Loucy (cell line): Measurements from ENCODE around the gene SNX8.

Source experiments
- H2AFZ ChIP-seq: fragments of 200-600 bp; sonication (generic); 2 replicates; pipeline ENCODE4 v1.6.0; 2016; ENCODE audit warnings: antibody characterized with exemption, mild to moderate bottlenecking, low read length, moderate library complexity
- H3F3A ChIP-seq: fragments of 200-600 bp; 2 replicates; pipeline ENCODE4 v1.6.0; 2016; ENCODE audit warnings: antibody characterized with exemption, low read depth, mild to moderate bottlenecking
- H3K27me3 ChIP-seq: fragments of 200-600 bp; sonication (generic); 2 replicates; pipeline ENCODE4 v1.6.1; 2014; ENCODE audit warnings: low read length, mild to moderate bottlenecking; ENCODE audit not compliant: insufficient read depth, poor library complexity, severe bottlenecking
- H3K36me3 ChIP-seq: fragments of 200-600 bp; sonication (generic); 2 replicates; pipeline ENCODE4 v1.6.1; 2016; ENCODE audit warnings: low read length; ENCODE audit not compliant: insufficient read depth
- H3K4me1 ChIP-seq: fragments of 200-600 bp; sonication (generic); 2 replicates; pipeline ENCODE4 v1.5.1; 2014; ENCODE audit warnings: low read length, mild to moderate bottlenecking; ENCODE audit not compliant: insufficient read depth, poor library complexity, severe bottlenecking
- H3K4me2 ChIP-seq: fragments of 200-600 bp; sonication (generic); 2 replicates; pipeline ENCODE4 v1.6.0; 2014; ENCODE audit warnings: antibody characterized with exemption, low read length, low read depth, mild to moderate bottlenecking; ENCODE audit not compliant: poor library complexity, severe bottlenecking
- H3K4me3 ChIP-seq: fragments of 200-600 bp; sonication (generic); 2 replicates; pipeline ENCODE4 v1.5.1; 2014; ENCODE audit warnings: low read length, mild to moderate bottlenecking, mixed read lengths; ENCODE audit not compliant: poor library complexity, severe bottlenecking
- H3K79me2 ChIP-seq: fragments of 200-600 bp; sonication (generic); 2 replicates; pipeline ENCODE4 v1.6.1; 2014; ENCODE audit warnings: low read length; ENCODE audit not compliant: insufficient read depth
- H3K9ac ChIP-seq: fragments of 200-600 bp; sonication (generic); 2 replicates; pipeline ENCODE4 v1.6.0; 2014; ENCODE audit warnings: mild to moderate bottlenecking, low read depth, low read length, moderate library complexity; ENCODE audit not compliant: poor library complexity, severe bottlenecking
- H3K9me2 ChIP-seq: fragments of 200-600 bp; sonication (generic); replicated peaks from 2 replicates; pipeline ENCODE4 v1.6.1; 2016; ENCODE audit warnings: low read depth, low read length, mixed read lengths
- H3K9me3 ChIP-seq: fragments of 200-600 bp; sonication (generic); 2 replicates; pipeline ENCODE4 v1.6.1; 2014; ENCODE audit warnings: mild to moderate bottlenecking, antibody characterized with exemption, low read length, low read depth; ENCODE audit not compliant: insufficient read depth
- H4K20me1 ChIP-seq: fragments of 200-600 bp; sonication (generic); 2 replicates; pipeline ENCODE4 v1.6.0; 2014; ENCODE audit warnings: antibody characterized with exemption, low read length, mild to moderate bottlenecking; ENCODE audit not compliant: insufficient read depth, poor library complexity, severe bottlenecking
- EZH2phosphoT487 ChIP-seq: fragments of 200-600 bp; IDR thresholded peaks from 2 replicates; pipeline ENCODE4 v1.6.1; 2018; ENCODE audit warnings: antibody characterized with exemption, mild to moderate bottlenecking, moderate library complexity, borderline replicate concordance
- TF ChIP-seq, protein P1 (sequence below): fragments of 200-600 bp; sonication (generic); conservative IDR thresholded peaks from 2 replicates; pipeline ENCODE4 v1.5.1; 2014; ENCODE audit warnings: mild to moderate bottlenecking, antibody characterized with exemption, low read length

SNX8 gene

DNA sequence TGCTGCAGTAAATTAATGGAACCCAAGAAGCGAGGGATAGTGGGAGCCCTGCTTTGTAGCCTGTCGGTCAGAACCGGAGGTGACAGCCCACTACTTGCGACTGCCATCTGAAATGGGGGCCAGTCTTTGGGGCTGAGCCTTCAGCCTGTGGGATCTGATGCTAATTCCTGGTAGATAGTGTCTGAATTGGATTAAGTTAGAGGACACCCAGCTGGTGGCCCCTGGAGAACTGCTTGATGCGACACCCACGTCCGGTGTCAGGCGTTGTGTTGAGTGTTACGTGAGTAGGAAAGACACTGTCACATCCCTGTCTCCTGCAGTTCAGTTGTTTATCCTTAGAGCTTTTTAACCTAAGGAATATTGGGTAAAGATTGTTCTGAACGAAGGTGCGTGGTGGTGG is 45.4 kb upstream of the SNX8 start:
- Histone ChIP-seq H4K20me1 (peaks cover 67% of the 10 kb centered on the region), H3K4me2 (peak overlapping the region; percentile 98), H3K27me3 (no peaks in the 10 kb centered on the region), H3K9ac (no peak overlapping the region), H3K4me1 (peaks cover 40% of the 10 kb centered on the region), H3F3A (no peaks in the 10 kb centered on the region; the same call in 1 of the 2 replicates), H3K36me3 (peaks cover 51% of the 10 kb centered on the region; the same call in 1 of the 2 replicates), H3K9me3 (no peaks in the 10 kb centered on the region), H3K4me3 (peak overlapping the region; percentile 22), H3K9me2 (no peaks in the 10 kb centered on the region), H3K79me2 (peaks cover 75% of the 10 kb centered on the region), H2AFZ (no peak overlapping the region)
- no peak for TF ChIP-seq EZH2phosphoT487
- TF ChIP-seq, protein P1, sequence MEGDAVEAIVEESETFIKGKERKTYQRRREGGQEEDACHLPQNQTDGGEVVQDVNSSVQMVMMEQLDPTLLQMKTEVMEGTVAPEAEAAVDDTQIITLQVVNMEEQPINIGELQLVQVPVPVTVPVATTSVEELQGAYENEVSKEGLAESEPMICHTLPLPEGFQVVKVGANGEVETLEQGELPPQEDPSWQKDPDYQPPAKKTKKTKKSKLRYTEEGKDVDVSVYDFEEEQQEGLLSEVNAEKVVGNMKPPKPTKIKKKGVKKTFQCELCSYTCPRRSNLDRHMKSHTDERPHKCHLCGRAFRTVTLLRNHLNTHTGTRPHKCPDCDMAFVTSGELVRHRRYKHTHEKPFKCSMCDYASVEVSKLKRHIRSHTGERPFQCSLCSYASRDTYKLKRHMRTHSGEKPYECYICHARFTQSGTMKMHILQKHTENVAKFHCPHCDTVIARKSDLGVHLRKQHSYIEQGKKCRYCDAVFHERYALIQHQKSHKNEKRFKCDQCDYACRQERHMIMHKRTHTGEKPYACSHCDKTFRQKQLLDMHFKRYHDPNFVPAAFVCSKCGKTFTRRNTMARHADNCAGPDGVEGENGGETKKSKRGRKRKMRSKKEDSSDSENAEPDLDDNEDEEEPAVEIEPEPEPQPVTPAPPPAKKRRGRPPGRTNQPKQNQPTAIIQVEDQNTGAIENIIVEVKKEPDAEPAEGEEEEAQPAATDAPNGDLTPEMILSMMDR = no peak

DNA sequence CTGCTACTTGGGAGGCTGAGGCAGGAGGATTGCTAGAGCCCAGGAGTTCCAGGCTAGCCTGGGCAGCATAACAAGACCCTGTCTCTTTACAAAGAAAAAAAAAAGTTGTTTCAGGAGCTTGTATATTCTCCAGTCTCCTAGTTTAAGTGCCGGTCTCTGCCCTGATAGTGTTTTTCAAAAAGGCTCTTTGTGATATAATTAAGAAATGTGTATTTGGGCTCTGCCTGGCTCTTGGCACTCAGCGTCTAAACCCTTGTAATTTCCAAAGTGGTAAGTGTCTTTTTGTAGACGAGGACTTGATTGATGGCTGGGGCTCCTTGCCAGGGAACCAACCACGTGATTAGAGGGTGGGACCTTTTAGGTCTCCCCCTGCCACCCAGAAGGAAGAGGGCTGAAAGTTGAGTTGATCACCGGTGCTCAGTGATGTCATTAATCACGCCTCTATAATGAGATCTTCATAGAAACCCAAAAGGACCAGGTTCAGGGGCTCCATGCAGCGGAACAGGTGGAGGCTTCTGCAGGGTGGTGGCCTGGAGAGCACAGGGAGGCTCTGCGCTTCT is 44.8 kb upstream of the SNX8 start:
- Histone ChIP-seq H3K4me3 (peak overlapping the region; percentile 22), H3K4me1 (peaks cover 40% of the 10 kb centered on the region), H3K9me3 (no peaks in the 10 kb centered on the region), H3K27me3 (no peaks in the 10 kb centered on the region), H3K9ac (peak overlapping the region; percentile 97), H2AFZ (no peak overlapping the region), H3K36me3 (peaks cover 46% of the 10 kb centered on the region; the same call in 1 of the 2 replicates), H3K79me2 (peaks cover 75% of the 10 kb centered on the region), H3K4me2 (peak overlapping the region; percentile 98), H3F3A (no peaks in the 10 kb centered on the region; the same call in 1 of the 2 replicates), H4K20me1 (peaks cover 67% of the 10 kb centered on the region), H3K9me2 (no peaks in the 10 kb centered on the region)
- TF ChIP-seq, protein P1 = no peak
- no peak for TF ChIP-seq EZH2phosphoT487

GRCh38 chr7:2357571-2357970 is 43.3 kb upstream of the SNX8 start:
- H2AFZ ChIP-seq = no peak overlapping the region
- no peaks in the 10 kb centered on the region for H3K9me3 ChIP-seq
- no peak for TF ChIP-seq EZH2phosphoT487
- TF ChIP-seq, protein P1 = no peak
- peak overlapping the region; percentile 99 for H3K4me3 ChIP-seq
- H3K9ac ChIP-seq = peak overlapping the region; percentile 97
- peak overlapping the region; percentile 98 for H3K4me2 ChIP-seq
- peaks cover 67% of the 10 kb centered on the region for H4K20me1 ChIP-seq
- no peaks in the 10 kb centered on the region for H3K9me2 ChIP-seq
- H3K79me2 ChIP-seq = peaks cover 83% of the 10 kb centered on the region
- H3F3A ChIP-seq = no peaks in the 10 kb centered on the region
- no peaks in the 10 kb centered on the region for H3K27me3 ChIP-seq
- H3K36me3 ChIP-seq = peaks cover 31% of the 10 kb centered on the region; the same call in 1 of the 2 replicates
- peaks cover 50% of the 10 kb centered on the region for H3K4me1 ChIP-seq
